ENCODE measurements around the gene RPS6KA2.

RPS6KA2 gene

DNA sequence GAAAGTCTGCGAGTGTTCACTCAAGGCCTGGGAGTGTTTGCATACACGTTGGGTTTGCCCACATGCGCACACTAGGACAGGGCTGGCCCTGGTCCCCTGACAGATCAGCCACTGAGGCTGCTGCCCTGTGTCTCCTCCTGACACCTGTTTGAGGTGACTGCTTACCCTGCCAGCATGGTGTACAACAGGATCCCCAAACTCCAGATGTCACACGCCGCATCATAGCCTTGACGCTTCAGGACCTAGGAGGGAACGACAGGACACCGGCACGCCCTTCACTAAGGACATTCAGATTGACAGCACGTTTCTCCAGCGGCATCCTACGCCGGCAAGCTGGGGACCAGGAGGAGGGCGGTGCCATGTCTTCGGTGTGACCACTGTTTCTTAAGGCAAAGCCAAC, 207.3 kb downstream of the RPS6KA2 start:
- DNase-seq, result no peak
- WGBS (ENCODE audit: insufficient coverage), result 90% methylated on average over 15 of the region's 15 CpGs
- CTCF ChIA-PET, result interaction anchor here (0.6 to 3.3 kb wide), 3 partner anchors 16 to 1466 kb away, joined by 3 to 16 read pairs (median 4); no protein-coding TSS in a partner anchor
- POLR2A ChIA-PET, result no interaction called here
- Histone ChIP-seq H3K27me3 (replicated peaks in 2 of 5; ENCODE audit: control insufficient read depth in 4 of 5, insufficient read depth in 5 of 5, low read length in 4 of 5) (no peaks in the 10 kb centered on the region), H3K4me1 (ENCODE audit: control extremely low read depth in 1 of 4, control insufficient read depth in 4 of 4, insufficient read depth in 4 of 4, low read length in 3 of 4) (peaks cover 0 to 42% (median 37%) of the 10 kb centered on the region in 4 experiments), H3K27ac (ENCODE audit: insufficient read depth in 1 of 2, low read depth in 1 of 2, low read length in 2 of 2, poor library complexity in 1 of 2, severe bottlenecking in 2 of 2) (no peak overlapping the region), H3K9me3 (ENCODE audit: control extremely low read depth in 1 of 5, control insufficient read depth in 4 of 5, insufficient read depth in 2 of 5, low read depth in 1 of 5, low read length in 4 of 5) (peaks cover 0 to 2% (median 0%) of the 10 kb centered on the region in 5 experiments), H3K36me3 (ENCODE audit: control insufficient read depth in 4 of 4, insufficient read depth in 4 of 4, low read length in 3 of 4) (no peaks in the 10 kb centered on the region), H3K4me3 (ENCODE audit: control insufficient read depth in 1 of 7, extremely low read depth in 1 of 7, insufficient read depth in 4 of 7, low read depth in 2 of 7, low read length in 6 of 7) (no peak overlapping the region)

DNA sequence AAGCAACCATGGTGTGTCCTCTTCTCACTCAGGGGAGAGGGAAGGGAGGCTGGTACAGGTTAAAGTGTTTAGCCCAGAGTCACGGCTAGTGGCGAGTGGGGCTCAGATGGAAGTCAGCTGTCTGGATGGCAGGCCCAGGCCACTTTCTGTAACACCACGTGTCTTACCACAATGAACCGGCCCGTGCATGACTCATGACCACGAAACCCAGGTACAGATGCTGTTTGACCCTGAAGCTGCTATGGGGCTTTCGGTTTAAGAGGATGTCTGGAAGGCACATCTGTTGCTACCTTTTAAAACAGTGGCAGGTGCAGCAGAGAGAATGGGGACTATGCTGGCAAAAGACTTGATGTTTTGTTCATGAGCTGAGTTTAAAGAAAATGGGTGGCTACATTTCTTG, 207.8 kb downstream of the RPS6KA2 start:
- H3K4me1 ChIP-seq (ENCODE audit: control extremely low read depth in 1 of 4, control insufficient read depth in 4 of 4, insufficient read depth in 4 of 4, low read length in 3 of 4), result peaks cover 0 to 42% (median 37%) of the 10 kb centered on the region in 4 experiments
- DNase-seq, result peak; percentile 71 to 97 (median 94)

DNA sequence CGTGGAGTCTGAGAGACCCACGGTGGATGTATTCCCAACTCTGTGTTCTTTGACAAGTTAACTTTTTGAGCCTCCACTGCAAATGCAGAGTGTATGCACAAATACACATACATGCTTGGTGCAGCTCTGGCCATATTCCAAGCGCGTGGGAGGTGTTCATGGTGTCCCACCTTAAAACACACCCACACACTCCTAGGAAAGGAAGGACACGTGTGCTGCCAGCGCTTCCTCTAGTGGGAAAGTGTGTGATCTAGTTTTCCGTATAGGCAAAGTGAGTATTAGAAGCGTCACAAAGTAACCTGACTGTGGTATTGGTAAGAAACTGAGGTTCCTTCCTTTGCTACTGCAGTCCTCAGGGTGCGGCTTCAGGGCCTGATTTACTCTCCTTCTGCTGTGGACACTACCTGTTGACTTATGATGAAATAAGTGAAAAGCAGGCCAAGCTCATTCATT, 208.3 kb downstream of the RPS6KA2 start:
- H3K27ac ChIP-seq (ENCODE audit: insufficient read depth in 1 of 2, low read depth in 1 of 2, low read length in 2 of 2, poor library complexity in 1 of 2, severe bottlenecking in 2 of 2), result no peak overlapping the region
- peaks cover 0 to 42% (median 37%) of the 10 kb centered on the region in 4 experiments for H3K4me1 ChIP-seq (ENCODE audit: control extremely low read depth in 1 of 4, control insufficient read depth in 4 of 4, insufficient read depth in 4 of 4, low read length in 3 of 4)
- H3K9me3 ChIP-seq (ENCODE audit: control extremely low read depth in 1 of 5, control insufficient read depth in 4 of 5, insufficient read depth in 2 of 5, low read depth in 1 of 5, low read length in 4 of 5), result peaks cover 0 to 2% (median 0%) of the 10 kb centered on the region in 5 experiments
- H3K27me3 ChIP-seq (replicated peaks in 2 of 5; ENCODE audit: control insufficient read depth in 4 of 5, insufficient read depth in 5 of 5, low read length in 4 of 5), result no peaks in the 10 kb centered on the region
- no peak for DNase-seq
- 94% methylated on average over 5 of the region's 9 CpGs for WGBS (ENCODE audit: insufficient coverage)
- CTCF ChIA-PET, result interaction anchor here (0.7 to 3.3 kb wide), 4 partner anchors 17 to 43 kb away, joined by 3 to 16 read pairs (median 4); no protein-coding TSS in a partner anchor
- no peak overlapping the region for H3K4me3 ChIP-seq (ENCODE audit: control insufficient read depth in 1 of 7, extremely low read depth in 1 of 7, insufficient read depth in 4 of 7, low read depth in 2 of 7, low read length in 6 of 7)
- POLR2A ChIA-PET, result no interaction called here
- H3K36me3 ChIP-seq (ENCODE audit: control insufficient read depth in 4 of 4, insufficient read depth in 4 of 4, low read length in 3 of 4), result no peaks in the 10 kb centered on the region

More for the DNA sequence above, 207.8 kb downstream of the RPS6KA2 start:
- Histone ChIP-seq H3K27me3 (replicated peaks in 2 of 5; ENCODE audit: control insufficient read depth in 4 of 5, insufficient read depth in 5 of 5, low read length in 4 of 5) (no peaks in the 10 kb centered on the region), H3K9me3 (ENCODE audit: control extremely low read depth in 1 of 5, control insufficient read depth in 4 of 5, insufficient read depth in 2 of 5, low read depth in 1 of 5, low read length in 4 of 5) (peaks cover 0 to 2% (median 0%) of the 10 kb centered on the region in 5 experiments), H3K4me3 (ENCODE audit: control insufficient read depth in 1 of 7, extremely low read depth in 1 of 7, insufficient read depth in 4 of 7, low read depth in 2 of 7, low read length in 6 of 7) (no peak overlapping the region), H3K36me3 (ENCODE audit: control insufficient read depth in 4 of 4, insufficient read depth in 4 of 4, low read length in 3 of 4) (no peaks in the 10 kb centered on the region), H3K27ac (ENCODE audit: insufficient read depth in 1 of 2, low read depth in 1 of 2, low read length in 2 of 2, poor library complexity in 1 of 2, severe bottlenecking in 2 of 2) (no peak overlapping the region)
- 5% methylated on average over 6 of the region's 7 CpGs for WGBS (ENCODE audit: insufficient coverage)
- ChIA-PET POLR2A (no interaction called here), CTCF (interaction anchor here (0.6 to 3.3 kb wide), 5 partner anchors 16 to 1466 kb away, joined by 3 to 16 read pairs (median 4); no protein-coding TSS in a partner anchor)

DNA sequence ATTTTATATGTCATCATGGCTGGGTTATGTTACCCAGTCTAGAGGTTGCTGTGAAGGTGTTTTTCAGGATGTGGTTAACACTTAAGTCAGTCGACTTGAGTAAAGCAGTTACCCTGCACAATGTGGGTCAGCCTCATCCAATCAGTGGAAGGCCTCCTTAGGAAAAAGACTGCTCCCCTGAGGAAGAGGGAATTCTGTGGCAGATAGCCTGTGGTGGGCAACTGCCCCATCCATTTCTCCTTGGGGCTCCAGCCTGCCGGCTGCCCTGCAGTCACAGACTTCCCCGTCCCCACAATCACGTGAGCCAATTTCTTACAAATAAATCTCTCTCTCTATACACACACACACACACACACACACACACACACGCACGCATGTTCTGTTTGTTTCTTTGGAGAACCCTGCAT, 209.8 kb downstream of the RPS6KA2 start:
- ChIA-PET CTCF (interaction anchor here (1.2 kb wide), 1 partner anchor 140 kb away, joined by 3 read pairs; no protein-coding TSS in a partner anchor), POLR2A (no interaction called here)
- DNase-seq, result peak in 2 of 3 donors; percentile 65 to 75
- no peaks in the 10 kb centered on the region for H3K36me3 ChIP-seq (ENCODE audit: control insufficient read depth in 4 of 4, insufficient read depth in 4 of 4, low read length in 3 of 4)
- H3K27me3 ChIP-seq (replicated peaks in 2 of 5; ENCODE audit: control insufficient read depth in 4 of 5, insufficient read depth in 5 of 5, low read length in 4 of 5), result no peaks in the 10 kb centered on the region
- H3K4me3 ChIP-seq (ENCODE audit: control insufficient read depth in 1 of 7, extremely low read depth in 1 of 7, insufficient read depth in 4 of 7, low read depth in 2 of 7, low read length in 6 of 7), result no peak overlapping the region
- WGBS (ENCODE audit: insufficient coverage), result 38% methylated on average over 3 of the region's 6 CpGs
- H3K27ac ChIP-seq (ENCODE audit: insufficient read depth in 1 of 2, low read depth in 1 of 2, low read length in 2 of 2, poor library complexity in 1 of 2, severe bottlenecking in 2 of 2), result no peak overlapping the region
- H3K4me1 ChIP-seq (ENCODE audit: control extremely low read depth in 1 of 4, control insufficient read depth in 4 of 4, insufficient read depth in 4 of 4, low read length in 3 of 4), result peaks cover 0 to 42% (median 37%) of the 10 kb centered on the region in 4 experiments
- H3K9me3 ChIP-seq (ENCODE audit: control extremely low read depth in 1 of 5, control insufficient read depth in 4 of 5, insufficient read depth in 2 of 5, low read depth in 1 of 5, low read length in 4 of 5), result peaks cover 0 to 2% (median 0%) of the 10 kb centered on the region in 5 experiments

DNA sequence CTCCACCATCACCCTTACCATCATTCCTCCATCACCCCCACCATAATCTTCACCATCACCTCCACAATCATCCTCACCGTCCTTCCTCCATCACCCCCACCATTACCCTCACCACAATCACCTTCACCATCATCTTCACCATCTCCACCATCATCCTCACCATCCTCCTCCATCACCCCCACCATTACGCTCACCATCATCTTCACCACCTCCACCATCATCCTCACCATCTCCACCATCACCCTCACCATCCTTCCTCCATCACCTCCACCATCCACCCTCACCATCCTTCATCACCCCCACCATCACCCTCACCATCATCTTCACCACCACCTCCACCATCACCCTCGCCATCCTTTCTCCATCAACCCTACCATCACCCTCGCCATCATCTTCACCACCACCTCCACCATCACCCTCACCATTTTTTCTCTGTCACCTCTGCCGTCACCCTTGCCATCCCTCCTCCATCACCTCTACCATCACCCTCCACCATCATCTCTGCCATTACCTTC, 211.2 kb downstream of the RPS6KA2 start:
- POLR2A ChIA-PET, result no interaction called here
- H3K27me3 ChIP-seq (replicated peaks in 2 of 5; ENCODE audit: control insufficient read depth in 4 of 5, insufficient read depth in 5 of 5, low read length in 4 of 5), result no peaks in the 10 kb centered on the region
- no peak for DNase-seq
- no peaks in the 10 kb centered on the region for H3K36me3 ChIP-seq (ENCODE audit: control insufficient read depth in 4 of 4, insufficient read depth in 4 of 4, low read length in 3 of 4)
- 75% methylated on average over 5 of the region's 5 CpGs for WGBS (ENCODE audit: insufficient coverage)
- H3K4me1 ChIP-seq (ENCODE audit: control extremely low read depth in 1 of 4, control insufficient read depth in 4 of 4, insufficient read depth in 4 of 4, low read length in 3 of 4), result peaks cover 0 to 48% (median 38%) of the 10 kb centered on the region in 4 experiments
- no peak overlapping the region for H3K4me3 ChIP-seq (ENCODE audit: control insufficient read depth in 1 of 7, extremely low read depth in 1 of 7, insufficient read depth in 4 of 7, low read depth in 2 of 7, low read length in 6 of 7)
- peaks cover 0 to 2% (median 0%) of the 10 kb centered on the region in 5 experiments for H3K9me3 ChIP-seq (ENCODE audit: control extremely low read depth in 1 of 5, control insufficient read depth in 4 of 5, insufficient read depth in 2 of 5, low read depth in 1 of 5, low read length in 4 of 5)
- CTCF ChIA-PET, result interaction anchor here (0.6 kb wide), 1 partner anchor 99 kb away, joined by 3 read pairs; no protein-coding TSS in a partner anchor
- H3K27ac ChIP-seq (ENCODE audit: insufficient read depth in 1 of 2, low read depth in 1 of 2, low read length in 2 of 2, poor library complexity in 1 of 2, severe bottlenecking in 2 of 2), result no peak overlapping the region

DNA sequence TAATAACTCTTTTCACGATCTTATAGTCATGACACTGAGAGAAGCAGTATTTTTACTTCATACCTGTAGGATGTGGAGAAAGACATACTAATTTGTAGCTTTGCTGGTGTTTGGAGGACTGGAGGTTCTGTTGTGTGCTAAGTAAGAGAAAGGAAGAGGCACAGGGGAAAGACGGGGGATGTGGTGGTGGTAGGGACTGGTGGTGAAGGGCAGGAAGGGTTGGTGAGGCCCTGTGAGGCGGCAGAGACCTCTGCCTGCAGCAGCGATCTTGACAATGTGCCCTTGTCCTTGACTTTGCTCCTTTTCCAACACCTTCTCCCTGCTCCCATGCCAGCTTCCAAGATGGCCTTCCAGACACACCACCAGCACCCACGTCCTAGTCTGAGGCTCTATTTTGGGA, 211.7 kb downstream of the RPS6KA2 start:
- Histone ChIP-seq H3K36me3 (ENCODE audit: control insufficient read depth in 4 of 4, insufficient read depth in 4 of 4, low read length in 3 of 4) (no peaks in the 10 kb centered on the region), H3K27me3 (replicated peaks in 2 of 5; ENCODE audit: control insufficient read depth in 4 of 5, insufficient read depth in 5 of 5, low read length in 4 of 5) (no peaks in the 10 kb centered on the region), H3K4me1 (ENCODE audit: control extremely low read depth in 1 of 4, control insufficient read depth in 4 of 4, insufficient read depth in 4 of 4, low read length in 3 of 4) (peaks cover 0 to 42% (median 35%) of the 10 kb centered on the region in 4 experiments), H3K9me3 (ENCODE audit: control extremely low read depth in 1 of 5, control insufficient read depth in 4 of 5, insufficient read depth in 2 of 5, low read depth in 1 of 5, low read length in 4 of 5) (peaks cover 0 to 2% (median 0%) of the 10 kb centered on the region in 5 experiments), H3K27ac (ENCODE audit: insufficient read depth in 1 of 2, low read depth in 1 of 2, low read length in 2 of 2, poor library complexity in 1 of 2, severe bottlenecking in 2 of 2) (no peak overlapping the region), H3K4me3 (ENCODE audit: control insufficient read depth in 1 of 7, extremely low read depth in 1 of 7, insufficient read depth in 4 of 7, low read depth in 2 of 7, low read length in 6 of 7) (no peak overlapping the region)
- WGBS (ENCODE audit: insufficient coverage), result 29% methylated on average over 4 of the region's 5 CpGs
- ChIA-PET CTCF (interaction anchor here (0.6 to 0.9 kb wide), 2 partner anchors 98 to 139 kb away, joined by 3 read pairs; no protein-coding TSS in a partner anchor), POLR2A (no interaction called here)
- DNase-seq, result peak in 2 of 3 donors; percentile 47 to 54

DNA sequence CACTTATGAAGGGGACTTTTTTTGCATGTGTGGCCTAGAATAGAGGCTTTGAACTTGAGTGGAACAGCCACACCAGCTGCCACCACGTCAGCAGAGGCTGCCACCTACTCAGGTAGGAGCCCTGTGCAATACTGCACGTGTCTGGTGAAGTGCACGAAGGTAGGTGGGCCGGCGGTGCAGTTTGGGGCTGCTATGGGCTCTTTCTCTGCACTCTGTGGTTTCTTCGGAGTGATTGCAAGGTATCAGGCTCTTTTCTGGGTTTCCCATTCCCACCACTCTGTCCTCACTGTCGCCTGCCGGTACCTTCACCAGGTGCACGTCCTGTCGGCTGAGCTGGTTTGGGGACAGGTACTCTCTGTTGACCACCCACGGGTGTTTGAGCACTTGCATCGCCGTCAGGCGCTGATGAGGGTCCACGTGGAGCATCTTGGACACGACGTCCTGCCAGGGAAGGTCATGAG, 213.5 kb downstream of the RPS6KA2 start:
- ChIA-PET CTCF (no interaction called here), POLR2A (no interaction called here)
- Histone ChIP-seq H3K36me3 (ENCODE audit: control insufficient read depth in 4 of 4, insufficient read depth in 4 of 4, low read length in 3 of 4) (no peaks in the 10 kb centered on the region), H3K4me1 (ENCODE audit: control extremely low read depth in 1 of 4, control insufficient read depth in 4 of 4, insufficient read depth in 4 of 4, low read length in 3 of 4) (peaks cover 0 to 31% (median 21%) of the 10 kb centered on the region in 4 experiments), H3K4me3 (ENCODE audit: control insufficient read depth in 1 of 7, extremely low read depth in 1 of 7, insufficient read depth in 4 of 7, low read depth in 2 of 7, low read length in 6 of 7) (no peak overlapping the region), H3K27ac (ENCODE audit: insufficient read depth in 1 of 2, low read depth in 1 of 2, low read length in 2 of 2, poor library complexity in 1 of 2, severe bottlenecking in 2 of 2) (no peak overlapping the region), H3K27me3 (replicated peaks in 2 of 5; ENCODE audit: control insufficient read depth in 4 of 5, insufficient read depth in 5 of 5, low read length in 4 of 5) (no peaks in the 10 kb centered on the region), H3K9me3 (ENCODE audit: control extremely low read depth in 1 of 5, control insufficient read depth in 4 of 5, insufficient read depth in 2 of 5, low read depth in 1 of 5, low read length in 4 of 5) (peaks cover 0 to 2% (median 0%) of the 10 kb centered on the region in 5 experiments)
- WGBS (ENCODE audit: insufficient coverage), result 97% methylated on average over 11 of the region's 17 CpGs
- no peak for DNase-seq
